WI38 (cell line): Measurements from ENCODE around the gene SWSAP1.

Experiments used
- H3K4me3 ChIP-seq: 2 replicates; pipeline ENCODE4 v1.5.1; 2011; ENCODE audit warnings: low read depth, mild to moderate bottlenecking, control low read depth, low read length
- TF ChIP-seq, protein P1 (sequence below): IDR thresholded peaks from 2 replicates; pipeline ENCODE4 v1.5.1; 2012; ENCODE audit warnings: low read depth, mild to moderate bottlenecking, control low read depth, low read length

The SWSAP1 gene

DNA sequence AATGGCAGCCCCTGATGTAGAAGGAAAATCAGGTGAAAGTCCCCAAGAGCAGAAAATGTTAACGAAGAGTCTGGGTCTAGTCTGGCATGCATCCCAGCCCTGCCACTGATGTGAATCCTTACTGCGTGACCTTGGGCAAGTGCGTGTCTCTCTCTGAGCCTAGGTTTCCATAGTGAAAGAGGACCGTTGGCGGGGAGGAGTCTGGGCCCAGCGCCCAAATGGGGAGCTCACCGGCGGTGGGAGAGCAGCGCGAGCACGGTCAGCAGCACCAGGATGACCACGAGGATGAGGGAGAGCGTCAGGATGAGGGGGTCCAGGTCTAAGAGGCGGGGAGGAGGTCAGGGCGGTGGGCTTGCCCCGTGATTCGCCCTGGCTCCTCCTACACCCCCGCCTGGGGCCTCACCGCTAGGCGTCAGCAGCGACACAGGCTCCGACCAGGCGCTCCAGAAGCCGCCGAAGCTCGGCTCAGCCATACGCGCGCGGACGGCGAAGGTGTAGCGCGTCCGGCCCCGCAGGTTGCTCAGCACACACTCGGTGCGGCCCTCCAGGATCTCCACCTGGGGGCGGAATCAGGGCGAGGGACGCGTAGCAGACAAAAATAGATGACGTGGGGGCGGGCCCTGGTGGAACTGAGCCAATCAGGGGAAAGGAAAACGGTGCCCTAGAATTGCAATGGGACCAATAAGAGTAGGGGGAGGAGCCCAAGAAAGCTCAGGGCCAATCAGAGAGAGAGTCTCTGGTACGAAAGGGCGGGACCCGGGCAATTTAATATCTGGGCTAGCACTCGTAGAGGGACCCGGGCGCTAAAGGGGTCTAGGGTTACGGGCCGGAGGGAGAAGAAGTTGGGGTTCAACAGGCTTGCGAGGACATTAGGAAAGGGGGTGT, 6.4 kb downstream of the SWSAP1 start:
- peak overlapping the region; percentile 75 for H3K4me3 ChIP-seq
- TF ChIP-seq, protein P1, sequence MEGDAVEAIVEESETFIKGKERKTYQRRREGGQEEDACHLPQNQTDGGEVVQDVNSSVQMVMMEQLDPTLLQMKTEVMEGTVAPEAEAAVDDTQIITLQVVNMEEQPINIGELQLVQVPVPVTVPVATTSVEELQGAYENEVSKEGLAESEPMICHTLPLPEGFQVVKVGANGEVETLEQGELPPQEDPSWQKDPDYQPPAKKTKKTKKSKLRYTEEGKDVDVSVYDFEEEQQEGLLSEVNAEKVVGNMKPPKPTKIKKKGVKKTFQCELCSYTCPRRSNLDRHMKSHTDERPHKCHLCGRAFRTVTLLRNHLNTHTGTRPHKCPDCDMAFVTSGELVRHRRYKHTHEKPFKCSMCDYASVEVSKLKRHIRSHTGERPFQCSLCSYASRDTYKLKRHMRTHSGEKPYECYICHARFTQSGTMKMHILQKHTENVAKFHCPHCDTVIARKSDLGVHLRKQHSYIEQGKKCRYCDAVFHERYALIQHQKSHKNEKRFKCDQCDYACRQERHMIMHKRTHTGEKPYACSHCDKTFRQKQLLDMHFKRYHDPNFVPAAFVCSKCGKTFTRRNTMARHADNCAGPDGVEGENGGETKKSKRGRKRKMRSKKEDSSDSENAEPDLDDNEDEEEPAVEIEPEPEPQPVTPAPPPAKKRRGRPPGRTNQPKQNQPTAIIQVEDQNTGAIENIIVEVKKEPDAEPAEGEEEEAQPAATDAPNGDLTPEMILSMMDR = peak; percentile 66

DNA sequence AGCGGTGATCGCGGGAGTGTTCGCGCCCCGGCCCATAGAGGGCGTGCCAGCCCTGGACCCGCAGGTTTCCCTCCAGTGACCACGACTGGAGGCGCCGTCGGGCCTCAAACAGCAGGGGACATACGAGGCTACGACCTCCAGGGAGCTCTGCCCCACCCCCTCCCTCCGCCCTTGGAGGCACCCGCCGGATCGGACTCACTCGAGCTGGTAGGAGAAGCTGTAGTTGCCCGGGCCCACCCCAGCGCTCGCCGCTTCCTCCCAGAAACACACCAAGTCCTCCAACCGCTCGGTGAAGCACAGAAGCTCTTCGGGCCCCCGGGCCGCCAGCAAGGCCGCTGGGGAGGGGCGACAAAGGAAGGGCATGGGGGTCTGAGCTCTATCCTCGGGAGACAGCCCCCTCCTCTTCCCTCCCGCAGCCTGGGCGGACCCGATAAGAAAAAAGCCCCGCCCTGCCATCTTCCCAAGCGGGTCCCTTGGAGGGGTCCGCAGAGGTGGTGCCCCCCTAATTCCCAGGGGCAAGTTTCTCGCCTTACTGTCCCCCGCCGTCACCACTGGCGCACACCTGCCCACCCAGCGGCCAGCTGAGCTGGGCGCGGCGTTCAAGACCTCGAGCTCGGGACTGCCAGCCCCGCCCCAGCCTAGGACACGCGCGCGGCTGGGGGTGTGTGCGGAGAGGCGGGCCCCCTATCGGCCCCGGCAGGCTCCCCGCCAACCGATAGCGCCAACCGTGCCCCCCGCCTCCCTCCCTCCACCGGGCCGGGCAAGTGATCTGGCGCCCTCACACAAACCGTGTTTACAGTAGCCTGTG, 8.6 kb downstream of the SWSAP1 start:
- H3K4me3 ChIP-seq = peak overlapping the region; percentile 30
- TF ChIP-seq, protein P1 = peak; percentile 61

- no peak overlapping the region; the same call in 1 of the 2 replicates for H3K4me3 ChIP-seq
These were observed 9.2 kb downstream of the SWSAP1 start for GRCh38 chr19:11383706-11384048.

DNA sequence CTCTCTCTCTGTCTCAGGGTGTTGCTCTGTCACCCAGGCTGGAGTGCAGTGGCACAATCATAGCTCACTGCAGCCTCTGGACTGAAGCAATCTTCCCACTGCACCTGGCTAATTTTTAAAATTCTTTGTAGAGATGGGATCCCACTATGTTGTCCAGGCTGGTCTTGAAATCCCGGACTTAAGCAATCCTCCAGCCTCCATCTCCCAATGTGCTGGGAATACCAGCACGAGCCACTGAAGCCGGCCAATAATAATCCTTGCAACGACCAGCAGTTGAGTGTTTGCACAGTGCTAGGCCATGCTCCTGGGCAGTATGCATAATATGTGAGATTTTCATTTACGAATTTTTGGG, 10.3 kb downstream of the SWSAP1 start:
- H3K4me3 ChIP-seq = no peak overlapping the region

More at GRCh38 chr19:11383706-11384048, 9.2 kb downstream of the SWSAP1 start:
- TF ChIP-seq, protein P1 = no peak

GRCh38 chr19:11387162-11388034, 12.9 kb downstream of the SWSAP1 start:
- TF ChIP-seq, protein P1 = no peak
- no peak overlapping the region for H3K4me3 ChIP-seq

More for the DNA sequence above, 10.3 kb downstream of the SWSAP1 start:
- TF ChIP-seq, protein P1 = no peak

- TF ChIP-seq, protein P1 = no peak
- no peak overlapping the region for H3K4me3 ChIP-seq
These were observed 15.9 kb downstream of the SWSAP1 start for GRCh38 chr19:11390359-11390758.
